Activated T-cell treated with anti-CD3 and anti-CD28 coated beads for 1 hour (primary cell): ENCODE results near the gene SAFB2.

Experiments used
- DNase-seq: peaks from one replicate; pipeline ENCODE4 v3.0.0-alpha.2; 2020; ENCODE audit warnings: low read depth

The SAFB2 gene

GRCh38 chr19:5541456-5541855, 81.1 kb downstream of the SAFB2 start:
- no peak for DNase-seq

DNA sequence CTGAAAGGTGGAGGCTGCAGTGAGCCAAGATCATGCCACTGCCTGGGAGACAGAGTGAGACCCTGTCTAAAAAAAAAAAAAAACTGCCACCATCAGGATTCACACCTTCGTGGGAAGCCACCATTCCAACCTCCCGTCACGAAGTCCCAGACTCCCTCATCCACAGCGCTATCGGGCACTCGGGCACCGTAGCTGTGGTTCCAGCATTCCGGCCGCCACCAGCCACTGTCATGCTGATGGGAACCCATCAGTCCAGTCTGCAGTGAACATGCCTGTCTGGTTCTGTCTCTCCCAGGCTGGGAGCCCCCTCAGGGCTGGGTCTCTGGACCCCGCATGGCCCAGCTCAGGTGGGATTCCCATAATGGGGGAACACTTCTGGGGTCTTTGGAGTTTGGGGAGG, 82.4 kb downstream of the SAFB2 start:
- DNase-seq = no peak

GRCh38 chr19:5537870-5538269, 84.7 kb downstream of the SAFB2 start:
- no peak for DNase-seq
